H9 (cell line): Measurements from ENCODE around the gene ZNF652. TPM values are rescaled to one million over a fixed set of nuclear protein-coding genes. Genes with fewer than 3 reads are reported as not detected.

Experiments used
- DNase-seq: peaks from one replicate; pipeline ENCODE4 v3.0.0-alpha.2; 2017
- H2AFZ ChIP-seq: one replicate; pipeline ENCODE4 v1.6.1; 2013; ENCODE audit warnings: mild to moderate bottlenecking, low read length, control low read depth, moderate library complexity
- H2AK5ac ChIP-seq: 2 replicates; pipeline ENCODE4 v1.6.1; 2013; ENCODE audit warnings: low read length, control low read depth, mixed read lengths; ENCODE audit not compliant: insufficient read length
- H2BK120ac ChIP-seq: one replicate; pipeline ENCODE4 v1.6.1; 2013; ENCODE audit warnings: low read depth, mild to moderate bottlenecking, low read length, control low read depth, inconsistent platforms; ENCODE audit not compliant: poor library complexity, severe bottlenecking
- H2BK12ac ChIP-seq: 2 replicates; pipeline ENCODE4 v1.6.1; 2013; ENCODE audit warnings: low read length, control low read depth, mixed read lengths, low read depth; ENCODE audit not compliant: insufficient read length
- H2BK15ac ChIP-seq: 2 replicates; pipeline ENCODE4 v1.6.1; 2013; ENCODE audit warnings: low read depth, low read length, control low read depth
- H2BK20ac ChIP-seq: one replicate; pipeline ENCODE4 v1.6.1; 2013; ENCODE audit warnings: low read depth, mild to moderate bottlenecking, low read length, control low read depth, inconsistent platforms; ENCODE audit not compliant: poor library complexity, severe bottlenecking
- H2BK5ac ChIP-seq: 2 replicates; pipeline ENCODE4 v1.6.1; 2013; ENCODE audit warnings: low read length, control low read depth, mixed read lengths; ENCODE audit not compliant: insufficient read length
- H3K14ac ChIP-seq: 2 replicates; pipeline ENCODE4 v1.6.1; 2013; ENCODE audit warnings: low read length, control low read depth; ENCODE audit not compliant: insufficient read depth
- H3K18ac ChIP-seq: 2 replicates; pipeline ENCODE4 v1.6.1; 2013; ENCODE audit warnings: low read depth, mild to moderate bottlenecking, mixed read lengths, low read length, control low read depth; ENCODE audit not compliant: insufficient read length
- H3K23ac ChIP-seq: 2 replicates; pipeline ENCODE4 v1.6.1; 2013; ENCODE audit warnings: low read length, control low read depth, mixed read lengths, low read depth; ENCODE audit not compliant: insufficient read length
- H3K23me2 ChIP-seq: 2 replicates; pipeline ENCODE4 v1.6.1; 2013; ENCODE audit warnings: low read depth, mild to moderate bottlenecking, mixed read lengths, low read length, control low read depth; ENCODE audit not compliant: insufficient read length, poor library complexity, severe bottlenecking
- H3K27ac ChIP-seq: 2 replicates; pipeline ENCODE4 v1.5.1; 2013; ENCODE audit warnings: low read length, control low read depth, mixed read lengths, low read depth; ENCODE audit not compliant: insufficient read length
- H3K27me3 ChIP-seq: 2 replicates; pipeline ENCODE4 v1.6.1; 2013; ENCODE audit warnings: low read length, control low read depth, inconsistent platforms; ENCODE audit not compliant: insufficient read depth
- H3K4ac ChIP-seq: 2 replicates; pipeline ENCODE4 v1.6.1; 2013; ENCODE audit warnings: low read depth, mild to moderate bottlenecking, control low read depth, inconsistent platforms, low read length, moderate library complexity
- H3K4me1 ChIP-seq: 2 replicates; pipeline ENCODE4 v1.6.1; 2013; ENCODE audit warnings: low read length, control low read depth, inconsistent platforms; ENCODE audit not compliant: insufficient read depth
- H3K4me2 ChIP-seq: 2 replicates; pipeline ENCODE4 v1.6.1; 2013; ENCODE audit warnings: low read length, control low read depth, mixed read lengths; ENCODE audit not compliant: insufficient read length, insufficient read depth
- H3K56ac ChIP-seq: 2 replicates; pipeline ENCODE4 v1.6.1; 2013; ENCODE audit warnings: low read depth, mild to moderate bottlenecking, mixed read lengths, low read length, control low read depth; ENCODE audit not compliant: insufficient read length
- H3K79me1 ChIP-seq: 2 replicates; pipeline ENCODE4 v1.6.1; 2013; ENCODE audit warnings: low read depth, mild to moderate bottlenecking, moderate library complexity, low read length, control low read depth, inconsistent platforms; ENCODE audit not compliant: insufficient read depth, poor library complexity, severe bottlenecking
- H3K79me2 ChIP-seq: 2 replicates; pipeline ENCODE4 v1.6.1; 2013; ENCODE audit warnings: low read length, control low read depth, inconsistent platforms; ENCODE audit not compliant: insufficient read depth
- H3K9ac ChIP-seq: 2 replicates; pipeline ENCODE4 v1.6.1; 2013; ENCODE audit warnings: low read length, control low read depth, mixed read lengths; ENCODE audit not compliant: insufficient read length; ENCODE audit errors: extremely low read depth
- H3K9me3 ChIP-seq: one replicate; pipeline ENCODE4 v1.6.1; 2013; ENCODE audit warnings: low read depth, low read length, inconsistent platforms; ENCODE audit not compliant: control insufficient read depth
- H3T11ph ChIP-seq: one replicate; pipeline ENCODE4 v1.6.1; 2013; ENCODE audit warnings: mild to moderate bottlenecking, low read length, control low read depth, inconsistent platforms
- H4K20me1 ChIP-seq: one replicate; pipeline ENCODE4 v1.6.1; 2013; ENCODE audit not compliant: control insufficient read depth, insufficient read length, insufficient read depth
- H4K5ac ChIP-seq: 2 replicates; pipeline ENCODE4 v1.6.1; 2013; ENCODE audit warnings: low read depth, mild to moderate bottlenecking, mixed read lengths, low read length, control low read depth; ENCODE audit not compliant: insufficient read length
- H4K8ac ChIP-seq: replicated peaks from 2 replicates; pipeline ENCODE4 v1.6.1; 2013; ENCODE audit warnings: low read length, control low read depth, mixed read lengths, low read depth; ENCODE audit not compliant: insufficient read length
- H4K91ac ChIP-seq: 2 replicates; pipeline ENCODE4 v1.6.1; 2013; ENCODE audit warnings: low read depth, mild to moderate bottlenecking, moderate library complexity, mixed read lengths, low read length, control low read depth; ENCODE audit not compliant: insufficient read length
- H3K27ac Mint-ChIP-seq, 3 experiments: 2 replicates in 2 of 3; 3 replicates in 1 of 3; pipeline ENCODE4 v1.8.0; 2020 to 2021; ENCODE audit warnings: mixed read lengths in 3 of 3, mild to moderate bottlenecking in 1 of 3, moderate library complexity in 1 of 3
- H3K27me3 Mint-ChIP-seq: 2 replicates; pipeline ENCODE4 v1.8.0; 2021; ENCODE audit warnings: low read depth, mild to moderate bottlenecking, moderate library complexity, mixed read lengths
- H3K36me3 Mint-ChIP-seq, 3 experiments: 2 replicates in 2 of 3; 3 replicates in 1 of 3; pipeline ENCODE4 v1.8.0; 2020 to 2021; ENCODE audit warnings: low read depth in 3 of 3, mixed read lengths in 3 of 3; ENCODE audit not compliant: insufficient read depth in 1 of 3
- H3K4me1 Mint-ChIP-seq, 2 experiments: 2 replicates each; pipeline ENCODE4 v1.8.0; 2020; ENCODE audit warnings: mixed read lengths in 2 of 2
- H3K4me3 Mint-ChIP-seq, 2 experiments: 2 replicates in 1 of 2; 3 replicates in 1 of 2; pipeline ENCODE4 v1.8.0; 2020 to 2021; ENCODE audit warnings: mild to moderate bottlenecking in 2 of 2, mixed read lengths in 2 of 2, moderate library complexity in 1 of 2
- H3K9me3 Mint-ChIP-seq, 2 experiments: 2 replicates in 1 of 2; 3 replicates in 1 of 2; pipeline ENCODE4 v1.8.0; 2020; ENCODE audit warnings: mild to moderate bottlenecking in 2 of 2, mixed read lengths in 2 of 2, moderate library complexity in 1 of 2
- CTCF ChIP-seq: fragments of 200-600 bp; sonication (generic); conservative IDR thresholded peaks from 3 replicates; pipeline ENCODE4 v1.8.0; 2021; ENCODE audit warnings: antibody characterized with exemption, mild to moderate bottlenecking
- WGBS: extraction: QIAGEN DNeasy Blood & Tissue Kit; methylation state at CpG from one replicate; pipeline ENCODE4 v1.1.7; 2013; ENCODE audit warnings: missing lambda C conversion rate, low lambda C conversion rate, mixed read lengths; ENCODE audit not compliant: insufficient read length; ENCODE audit errors: extremely low coverage; 5-methylcytosine and 5-hydroxymethylcytosine counted together
- total RNA-seq: library from RNA; stranded (reverse); gene quantifications from 2 replicates; pipeline ENCODE4 v1.2.1, GENCODE V29; 2021

Gene ZNF652
- total RNA-seq, 1 experiment from 2014 or later, result 33.6 TPM

DNA sequence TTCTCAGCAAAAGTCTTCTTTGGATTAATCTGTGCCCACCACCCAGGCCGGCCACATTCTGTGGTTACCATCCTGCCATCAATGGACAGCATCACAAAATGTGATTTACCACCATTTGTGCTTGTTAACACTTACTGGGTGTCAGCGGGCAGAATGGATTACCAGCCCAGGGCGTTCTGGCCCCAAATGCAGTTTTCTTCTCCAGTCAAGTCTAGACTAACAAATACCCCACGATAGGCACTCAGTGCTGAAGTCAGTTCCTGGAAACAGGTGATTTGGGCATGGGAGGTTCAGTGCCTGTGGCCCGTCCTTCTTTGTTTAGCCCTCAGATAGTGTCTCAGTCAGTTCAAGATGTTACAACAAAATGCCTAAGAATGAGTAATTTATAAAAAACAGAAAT, 92.7 kb downstream of the ZNF652 start:
- Histone ChIP-seq H3T11ph (no peak overlapping the region), H2BK20ac (no peak overlapping the region), H3K56ac (no peak overlapping the region), H2BK12ac (no peak overlapping the region), H3K79me1 (no peaks in the 10 kb centered on the region), H3K27ac (no peak overlapping the region), H2AK5ac (no peak overlapping the region), H3K4ac (no peak overlapping the region), H3K79me2 (no peaks in the 10 kb centered on the region), H2BK120ac (no peak overlapping the region), H4K91ac (no peak overlapping the region), H3K23ac (no peak overlapping the region), H2BK5ac (no peak overlapping the region), H3K4me2 (no peak overlapping the region), H3K9me3 (no peaks in the 10 kb centered on the region), H4K5ac (no peak overlapping the region), H2AFZ (no peak overlapping the region), H3K18ac (no peak overlapping the region), H3K4me1 (no peaks in the 10 kb centered on the region), H4K20me1 (no peaks in the 10 kb centered on the region), H3K14ac (no peak overlapping the region), H4K8ac (no peak overlapping the region), H2BK15ac (no peak overlapping the region), H3K9ac (no peak overlapping the region), H3K27me3 (no peaks in the 10 kb centered on the region; the same call in 1 of the 2 replicates), H3K23me2 (no peaks in the 10 kb centered on the region)
- no CpG with 5 or more reads among the region's 5 CpGs for WGBS
- H3K9me3 Mint-ChIP-seq, result no peaks in the 10 kb centered on the region
- H3K36me3 Mint-ChIP-seq, result no peaks in the 10 kb centered on the region
- TF ChIP-seq CTCF, result no peak
- no peak overlapping the region for H3K4me3 Mint-ChIP-seq
- peaks cover 4 to 11% of the 10 kb centered on the region in 2 experiments; a peak in 3 of 4 replicates for H3K4me1 Mint-ChIP-seq
- peaks cover 4% of the 10 kb centered on the region; the same call in 1 of the 2 replicates for H3K27me3 Mint-ChIP-seq
- H3K27ac Mint-ChIP-seq, result no peak overlapping the region
- no peak for DNase-seq
